OCI-LY3 (cell line): ENCODE measurements around the gene PCYT2.

Source experiments
- H2AFZ ChIP-seq: fragments of 200-600, 300-600 bp; shearing (Covaris generic); 2 replicates; pipeline ENCODE4 v1.6.0; 2014; ENCODE audit warnings: antibody characterized with exemption, low read depth, low read length
- H3K27ac ChIP-seq: fragments of 200-600, 300-600 bp; sonication (generic); 2 replicates; pipeline ENCODE4 v1.5.1; 2014; ENCODE audit warnings: mild to moderate bottlenecking, low read length, moderate library complexity, mixed read lengths
- H3K27me3 ChIP-seq: fragments of 200-600, 300-600 bp; sonication (generic); 2 replicates; pipeline ENCODE4 v1.6.1; 2014; ENCODE audit warnings: low read depth, low read length, mixed read lengths
- H3K36me3 ChIP-seq: fragments of 200-600, 300-600 bp; sonication (generic); replicated peaks from 2 replicates; pipeline ENCODE3; 2014; ENCODE audit warnings: low read depth, low read length, mixed read lengths
- H3K4me1 ChIP-seq: fragments of 300-600, 200-600 bp; sonication (generic); 2 replicates; pipeline ENCODE4 v1.6.1; 2014; ENCODE audit warnings: low read length, mixed read lengths
- H3K4me2 ChIP-seq: fragments of 200-600, 300-600 bp; sonication (generic); 2 replicates; pipeline ENCODE4 v1.6.1; 2014; ENCODE audit warnings: low read length, mixed read lengths
- H3K4me3 ChIP-seq: fragments of 300-600, 200-600 bp; sonication (generic); 2 replicates; pipeline ENCODE4 v1.5.1; 2014; ENCODE audit warnings: antibody characterized with exemption, mild to moderate bottlenecking, low read length, moderate library complexity
- H3K79me2 ChIP-seq: fragments of 300-600, 200-600 bp; shearing (Covaris generic); 2 replicates; pipeline ENCODE4 v1.6.1; 2014; ENCODE audit warnings: mild to moderate bottlenecking, low read length, mixed read lengths
- H3K9ac ChIP-seq: fragments of 300-600, 200-600 bp; shearing (Covaris generic); 2 replicates; pipeline ENCODE4 v1.6.0; 2014; ENCODE audit warnings: mild to moderate bottlenecking, low read length, moderate library complexity
- H3K9me3 ChIP-seq: fragments of 200-600, 300-600 bp; shearing (Covaris generic); 2 replicates; pipeline ENCODE4 v1.6.1; 2014; ENCODE audit warnings: low read length, mixed read lengths; ENCODE audit not compliant: insufficient read depth
- H4K20me1 ChIP-seq: fragments of 200-600, 300-600 bp; sonication (generic); 2 replicates; pipeline ENCODE4 v1.6.1; 2016; ENCODE audit warnings: low read length, mixed read lengths; ENCODE audit not compliant: insufficient read depth
- CTCF ChIP-seq: fragments of 200-600, 300-600 bp; sonication (generic); IDR thresholded peaks from 2 replicates; pipeline ENCODE4 v1.5.1; 2014; ENCODE audit warnings: antibody characterized with exemption, low read length, low read depth
- EZH2phosphoT487 ChIP-seq: fragments of 200-600 bp; shearing (Covaris generic); IDR thresholded peaks from 2 replicates; pipeline ENCODE4 v1.6.1; 2018; ENCODE audit warnings: antibody characterized with exemption, mixed run types, low read depth

Gene PCYT2

GRCh38 chr17:81922566-81923301, 11.5 kb upstream of the PCYT2 start:
- peaks cover 71% of the 10 kb centered on the region for H3K79me2 ChIP-seq
- peaks cover 24% of the 10 kb centered on the region for H4K20me1 ChIP-seq

GRCh38 chr17:81921996-81922565, 10.9 kb upstream of the PCYT2 start:
- peaks cover 3% of the 10 kb centered on the region for H3K36me3 ChIP-seq
- no peaks in the 10 kb centered on the region for H3K9me3 ChIP-seq
- H3K27me3 ChIP-seq: no peaks in the 10 kb centered on the region
- peaks cover 76% of the 10 kb centered on the region for H3K79me2 ChIP-seq
- TF ChIP-seq CTCF (no peak), EZH2phosphoT487 (no peak)
- peaks cover 27% of the 10 kb centered on the region for H4K20me1 ChIP-seq
- no peak overlapping the region for H3K27ac ChIP-seq
- H3K4me1 ChIP-seq: peaks cover 11% of the 10 kb centered on the region
- no peak overlapping the region for H2AFZ ChIP-seq
- H3K4me2 ChIP-seq: no peak overlapping the region
- H3K4me3 ChIP-seq: no peak overlapping the region
- H3K9ac ChIP-seq: no peak overlapping the region

More at GRCh38 chr17:81922566-81923301, 11.5 kb upstream of the PCYT2 start:
- Histone ChIP-seq H3K9ac (no peak overlapping the region), H3K4me3 (no peak overlapping the region), H3K27ac (no peak overlapping the region), H3K4me2 (no peak overlapping the region), H3K4me1 (peaks cover 9% of the 10 kb centered on the region; the same call in 1 of the 2 replicates), H3K9me3 (no peaks in the 10 kb centered on the region), H3K27me3 (no peaks in the 10 kb centered on the region), H2AFZ (no peak overlapping the region), H3K36me3 (peaks cover 3% of the 10 kb centered on the region)
- TF ChIP-seq CTCF (no peak), EZH2phosphoT487 (no peak)

GRCh38 chr17:81921537-81921862, 10.3 kb upstream of the PCYT2 start:
- peaks cover 31% of the 10 kb centered on the region for H4K20me1 ChIP-seq
- TF ChIP-seq EZH2phosphoT487: no peak
- no peak for TF ChIP-seq CTCF
- no peaks in the 10 kb centered on the region for H3K9me3 ChIP-seq
- no peaks in the 10 kb centered on the region for H3K27me3 ChIP-seq
- H3K4me1 ChIP-seq: peaks cover 16% of the 10 kb centered on the region
- no peak overlapping the region for H3K4me2 ChIP-seq
- no peak overlapping the region for H2AFZ ChIP-seq
- H3K79me2 ChIP-seq: peaks cover 76% of the 10 kb centered on the region
- no peak overlapping the region for H3K4me3 ChIP-seq
- no peak overlapping the region for H3K27ac ChIP-seq
- no peak overlapping the region for H3K9ac ChIP-seq
- peaks cover 3% of the 10 kb centered on the region for H3K36me3 ChIP-seq

GRCh38 chr17:81920612-81921536, 9.7 kb upstream of the PCYT2 start:
- Histone ChIP-seq H3K36me3 (peaks cover 7% of the 10 kb centered on the region), H3K4me2 (no peak overlapping the region), H3K27me3 (no peaks in the 10 kb centered on the region), H3K4me1 (peaks cover 12% of the 10 kb centered on the region), H3K79me2 (peaks cover 75% of the 10 kb centered on the region), H3K4me3 (no peak overlapping the region), H3K27ac (no peak overlapping the region), H2AFZ (no peak overlapping the region), H3K9me3 (no peaks in the 10 kb centered on the region), H4K20me1 (peaks cover 26% of the 10 kb centered on the region), H3K9ac (no peak overlapping the region)
- TF ChIP-seq CTCF: no peak
- no peak for TF ChIP-seq EZH2phosphoT487
